GM18502 (cell line): Measurements from ENCODE around the gene FUOM.
"Not testable (repeated sequence)": the region's sequence is repeated elsewhere in the genome, so short reads cannot be mapped to it uniquely, and the experiment has no call there.

ENCODE experiments used
- ATAC-seq: cut with Tn5 transposase; IDR thresholded peaks from one replicate; pipeline ENCODE4 v1.9.1; 2021; ENCODE audit warnings: mild to moderate bottlenecking; ENCODE audit not compliant: unreplicated experiment, poor library complexity

Gene FUOM

DNA sequence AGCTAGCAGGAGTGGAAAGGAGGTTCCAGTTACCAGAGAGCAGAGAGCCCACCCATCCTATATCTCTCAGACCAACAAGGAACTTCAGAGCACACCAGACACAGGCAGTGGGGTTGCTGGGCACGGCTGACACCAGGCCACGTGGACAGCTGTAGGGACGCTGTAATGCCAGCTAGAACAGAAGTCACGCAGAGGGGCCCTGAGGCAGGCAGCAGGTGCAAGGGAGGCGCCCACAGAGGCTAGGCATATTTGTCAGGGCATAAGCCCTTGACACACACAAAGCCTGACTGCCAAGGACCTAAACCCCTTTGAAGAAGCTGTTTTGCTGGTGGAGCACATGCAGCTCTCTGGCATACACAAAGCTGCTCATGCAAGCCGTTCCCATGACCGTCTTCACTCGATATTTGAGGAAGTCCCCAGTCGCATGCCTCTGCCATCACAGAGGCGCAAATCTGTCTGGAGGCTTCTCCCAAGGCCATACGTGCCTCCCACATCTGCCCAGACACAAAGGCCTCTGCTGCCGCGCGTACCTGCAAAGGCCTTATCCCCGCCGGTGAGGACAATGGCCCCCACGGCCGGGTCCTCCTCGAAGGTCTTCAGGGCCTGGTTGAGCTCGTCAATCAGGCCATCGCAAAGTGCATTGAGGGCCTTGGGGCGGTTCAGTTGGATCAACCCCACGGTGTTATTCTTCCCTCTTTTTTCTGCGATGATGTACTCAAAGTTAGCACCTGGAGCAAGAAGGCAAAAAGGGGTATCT, 12.4 kb upstream of the FUOM start:
- ATAC-seq = no peak

DNA sequence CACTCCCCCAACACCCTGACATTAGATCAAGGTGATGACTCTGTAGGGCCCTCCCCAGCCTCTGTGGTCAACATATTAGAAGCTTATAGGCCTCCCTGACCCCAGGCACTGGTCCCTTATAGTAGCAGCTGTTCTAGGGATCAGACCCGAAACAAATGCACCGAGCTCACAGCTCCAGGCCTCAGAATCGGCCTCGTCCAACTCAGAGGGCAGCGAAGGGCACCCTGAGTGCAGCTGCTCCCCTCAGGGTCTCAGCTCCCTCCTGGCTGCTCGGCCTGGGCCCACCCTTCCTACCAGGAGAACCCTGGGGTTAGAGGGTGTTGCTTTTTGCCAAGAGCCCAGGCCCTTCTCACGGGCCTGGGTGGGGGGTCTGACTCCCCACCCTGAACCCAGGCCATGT, 10.3 kb upstream of the FUOM start:
- ATAC-seq = no peak

- not testable (repeated sequence) for ATAC-seq
Measured at GRCh38 chr10:133367461-133367860, 9.6 kb upstream of the FUOM start.

- no peak for ATAC-seq
Measured at GRCh38 chr10:133366751-133367150, 8.9 kb upstream of the FUOM start.

DNA sequence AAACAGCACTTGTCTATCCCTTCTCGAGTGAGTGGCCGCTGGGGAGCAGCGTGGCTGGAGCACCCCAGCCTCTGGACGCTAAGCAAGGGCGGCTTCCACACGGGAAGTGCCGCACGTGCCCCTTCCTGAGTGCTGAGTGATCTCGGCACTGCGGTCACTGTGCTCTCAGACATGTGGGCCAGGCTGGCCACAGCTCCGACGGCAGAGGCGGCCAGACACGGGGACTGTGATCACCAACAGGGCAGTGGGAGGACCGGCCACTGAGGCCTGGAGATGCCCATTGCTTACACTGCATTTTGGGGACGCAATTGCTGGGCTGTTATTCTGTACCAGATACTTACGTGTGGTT, 8.3 kb upstream of the FUOM start:
- no peak for ATAC-seq

- no peak for ATAC-seq
Measured at GRCh38 chr10:133365461-133366129, 7.8 kb upstream of the FUOM start.

DNA sequence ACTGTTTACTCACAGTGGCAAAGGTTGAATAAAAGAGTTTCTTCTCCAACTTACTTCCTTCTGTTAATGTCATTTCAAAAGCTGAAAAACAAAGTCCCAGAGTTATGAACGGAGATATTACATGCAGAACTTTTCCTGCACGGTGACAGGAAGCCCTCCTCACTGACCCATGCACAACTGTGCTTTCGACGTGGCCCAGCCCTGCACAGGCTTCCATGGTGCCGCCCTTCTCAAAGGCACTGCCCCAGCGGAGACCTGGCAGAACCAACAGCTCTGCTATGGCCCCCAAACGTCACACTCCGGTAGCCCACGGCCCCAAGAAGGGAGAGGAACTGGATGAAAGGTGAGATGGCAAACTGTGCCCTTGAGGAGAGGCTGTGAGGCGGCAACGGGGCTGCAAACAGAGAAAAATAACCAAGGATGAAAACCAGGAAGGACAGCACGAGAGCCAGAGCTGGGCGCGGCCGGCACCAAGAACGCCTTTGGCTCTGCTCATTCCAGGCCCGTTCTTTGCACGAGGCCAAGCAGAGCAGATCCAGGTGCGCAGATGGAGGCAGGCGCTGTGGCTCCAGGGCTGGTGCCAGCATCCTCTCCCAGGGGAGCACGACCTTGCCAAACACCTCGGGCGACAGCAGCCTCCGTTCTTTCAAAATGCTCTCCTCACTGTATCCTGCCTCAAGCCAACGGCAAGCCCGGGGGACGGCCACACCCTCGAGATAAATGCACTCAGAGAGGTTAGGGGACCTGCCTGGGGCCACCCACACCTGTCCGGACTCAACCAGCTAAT, 7.0 kb upstream of the FUOM start:
- no peak for ATAC-seq

- ATAC-seq = no peak
Measured at GRCh38 chr10:133362846-133363245, 5.0 kb upstream of the FUOM start.

DNA sequence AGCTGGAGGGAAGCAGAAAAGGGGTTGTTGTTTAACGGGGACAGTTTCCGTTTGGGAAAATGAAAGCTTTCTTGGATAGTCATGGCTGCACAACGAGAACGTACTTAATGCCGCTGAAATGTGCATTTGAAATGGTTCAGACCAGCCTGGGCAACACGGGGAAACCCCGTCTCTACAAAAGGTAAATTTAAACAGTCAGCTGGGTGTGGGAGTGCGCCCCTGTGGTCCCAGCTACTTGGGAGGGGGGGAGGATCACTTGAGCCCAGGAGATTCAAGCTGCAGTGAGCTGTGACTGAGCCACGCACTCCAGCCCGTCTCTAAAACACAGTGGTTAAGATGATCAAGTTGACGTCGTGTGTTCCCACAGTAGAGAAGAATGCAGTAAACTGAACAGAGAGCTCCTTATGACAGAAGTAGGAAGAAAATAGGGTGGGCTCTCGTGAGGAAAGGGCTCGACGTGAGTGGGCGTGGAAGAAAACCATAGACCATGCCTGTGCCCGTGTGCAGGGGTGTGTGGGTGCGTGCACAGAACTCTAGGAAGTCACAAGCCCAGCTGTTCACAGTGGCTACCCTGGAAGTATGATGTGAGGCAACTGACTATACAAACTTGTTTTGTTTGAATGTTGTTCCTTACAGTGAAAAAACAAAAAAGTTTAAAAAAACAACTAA, 4.1 kb upstream of the FUOM start:
- no peak for ATAC-seq

DNA sequence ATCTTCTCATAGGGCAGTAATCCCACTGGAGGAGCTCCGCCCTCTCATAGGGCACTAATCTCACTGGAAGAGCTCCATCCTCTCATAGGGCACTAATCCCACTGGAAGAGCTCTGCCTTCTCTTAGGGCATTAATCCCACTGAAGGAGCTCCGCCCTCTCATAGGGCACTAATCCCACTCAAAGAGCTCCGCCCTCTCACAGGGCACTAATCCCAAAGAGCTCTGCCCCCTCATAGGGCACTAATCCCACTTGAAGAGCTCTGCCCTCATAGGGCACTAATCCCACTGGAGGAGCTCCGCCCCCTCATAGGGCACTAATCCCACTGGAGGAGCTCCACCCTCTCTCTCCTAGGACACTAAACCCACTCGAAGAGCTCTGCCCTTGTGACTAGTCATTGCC, 3.4 kb upstream of the FUOM start:
- ATAC-seq = no peak

- no peak for ATAC-seq
Measured at GRCh38 chr10:133359972-133360610, 2.3 kb upstream of the FUOM start.

GRCh38 chr10:133359554-133359971, 1.7 kb upstream of the FUOM start:
- no peak for ATAC-seq

DNA sequence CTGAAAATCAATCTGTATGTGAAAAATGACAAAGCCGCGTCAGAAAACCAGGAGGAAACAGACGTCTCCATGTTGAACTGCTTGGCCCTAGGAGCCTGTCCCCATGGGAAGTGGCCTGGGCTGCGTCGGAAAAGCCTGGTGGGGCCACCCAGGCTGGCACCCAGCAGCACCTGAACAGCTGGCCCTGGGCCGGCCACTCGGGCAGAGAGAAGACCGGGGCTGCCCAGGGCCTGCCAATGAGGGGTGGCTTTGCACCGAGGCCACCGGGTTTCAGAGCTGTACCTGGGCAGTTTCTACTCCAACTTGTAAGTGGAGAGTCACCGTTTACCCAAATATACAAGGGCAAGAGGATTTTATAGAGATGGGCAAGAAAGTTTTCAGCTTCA, 1.1 kb upstream of the FUOM start:
- no peak for ATAC-seq

DNA sequence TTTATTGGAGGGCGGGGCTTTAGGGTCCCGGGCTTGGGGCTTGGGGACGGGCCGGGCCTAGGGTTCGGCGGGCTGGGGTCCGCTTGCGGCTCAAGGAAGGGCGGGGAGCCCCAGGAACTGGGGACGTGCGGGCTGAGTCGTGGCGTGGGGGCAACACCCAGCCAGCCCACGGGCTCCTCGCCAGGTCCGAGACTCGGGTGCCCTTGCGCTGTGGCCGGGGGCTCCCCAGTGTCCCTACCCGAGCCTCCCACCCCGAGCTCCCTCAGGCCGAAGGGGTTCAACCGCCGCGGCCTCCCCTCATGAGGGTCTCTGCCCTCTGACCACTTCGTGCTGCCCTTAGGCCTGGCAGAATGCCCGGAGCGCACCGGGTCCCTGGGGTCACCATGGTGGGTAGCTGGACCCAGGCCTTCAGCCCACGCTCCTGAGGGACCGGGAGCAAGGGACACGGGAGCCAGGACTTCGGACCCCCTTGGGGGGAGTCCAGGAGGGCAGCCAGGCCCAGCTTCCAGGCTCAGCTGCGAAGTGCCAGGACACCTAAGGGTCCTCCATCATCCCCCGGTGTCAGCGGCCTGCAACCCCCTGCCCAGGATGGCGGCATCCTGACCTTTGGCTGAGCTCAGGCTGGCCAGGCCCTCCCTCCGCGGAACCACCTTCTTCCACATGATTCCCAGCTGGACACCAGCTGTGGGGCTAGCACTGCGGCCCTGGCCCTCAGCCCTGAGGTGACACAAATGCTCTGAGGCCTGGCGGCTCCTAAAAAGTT, 524 bp upstream of the FUOM start:
- ATAC-seq = no peak

DNA sequence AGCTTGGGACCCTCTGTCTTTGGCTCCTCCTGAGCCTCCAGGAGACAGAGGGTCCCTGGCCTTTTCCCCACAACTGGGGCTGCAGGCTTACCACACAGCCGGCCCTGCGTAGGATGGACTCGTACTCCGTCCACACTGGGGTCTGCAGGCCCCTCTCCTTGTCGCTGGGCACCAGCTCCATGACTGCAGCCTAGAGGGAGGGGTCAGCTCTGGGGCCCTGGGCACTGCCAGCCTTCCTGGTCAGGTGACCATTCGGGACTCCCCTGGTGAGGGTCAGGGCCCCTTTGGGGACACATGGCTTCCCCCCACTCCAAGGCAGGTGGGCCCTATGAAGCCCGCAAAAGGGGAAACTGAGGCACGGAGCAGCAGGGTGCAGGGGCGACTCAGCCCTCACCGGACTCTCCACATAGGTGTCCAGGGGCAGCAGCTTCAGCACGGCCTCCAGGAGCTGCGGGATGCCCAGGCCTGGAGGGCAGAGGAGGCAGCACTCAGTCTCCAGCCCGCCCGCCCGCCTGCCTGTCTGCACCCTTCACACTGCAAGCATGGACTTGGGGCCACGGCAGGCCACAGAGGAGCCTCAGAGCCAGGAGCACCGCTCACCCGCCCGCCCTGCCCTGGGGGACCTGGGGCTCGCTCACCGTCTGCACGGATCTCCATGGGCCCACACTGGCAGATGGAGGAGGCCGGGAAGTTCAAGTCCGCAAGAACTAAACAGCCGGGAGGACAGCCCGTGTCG, 1.1 kb downstream of the FUOM start:
- no peak for ATAC-seq

DNA sequence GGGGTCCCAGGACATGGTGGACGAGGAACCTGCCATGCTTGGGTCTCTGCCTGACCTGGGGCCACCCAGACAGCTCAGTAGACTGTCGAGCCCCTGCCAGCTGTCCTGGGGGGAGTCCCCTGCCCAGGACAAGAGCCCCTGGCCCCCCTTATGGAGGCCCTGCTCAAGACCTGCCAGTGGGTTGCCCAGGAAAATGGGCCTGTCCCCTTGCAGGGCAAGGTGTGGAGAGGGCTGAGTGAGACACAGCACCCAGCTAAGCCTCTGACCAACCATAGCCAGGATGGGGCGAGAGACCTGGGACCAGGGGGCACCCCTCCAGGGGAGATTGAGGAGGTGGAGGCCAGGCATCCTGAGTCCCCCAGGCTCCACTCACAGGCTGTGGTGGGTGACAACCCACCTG, 1.8 kb downstream of the FUOM start:
- ATAC-seq = no peak

DNA sequence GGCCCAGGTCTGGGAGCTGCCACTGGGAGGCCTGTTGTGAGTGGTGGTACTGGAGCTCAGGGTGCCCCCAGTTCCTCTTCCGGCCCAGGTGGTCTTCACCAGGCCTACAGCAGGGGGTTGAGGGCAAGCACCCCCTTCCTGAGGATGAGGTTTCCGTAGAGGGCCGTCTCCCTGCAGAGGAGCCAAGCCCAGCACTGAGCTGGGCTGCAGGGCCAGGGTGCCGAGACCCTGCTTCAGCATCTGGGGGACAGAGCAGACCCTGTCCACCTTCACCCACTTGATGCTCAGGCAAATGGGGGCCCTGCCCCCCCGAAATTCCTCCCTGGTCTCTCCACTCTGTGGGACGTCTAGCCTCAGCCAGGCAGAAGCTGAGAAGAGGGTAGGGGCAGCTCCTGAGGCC, 2.6 kb downstream of the FUOM start:
- ATAC-seq = no peak

DNA sequence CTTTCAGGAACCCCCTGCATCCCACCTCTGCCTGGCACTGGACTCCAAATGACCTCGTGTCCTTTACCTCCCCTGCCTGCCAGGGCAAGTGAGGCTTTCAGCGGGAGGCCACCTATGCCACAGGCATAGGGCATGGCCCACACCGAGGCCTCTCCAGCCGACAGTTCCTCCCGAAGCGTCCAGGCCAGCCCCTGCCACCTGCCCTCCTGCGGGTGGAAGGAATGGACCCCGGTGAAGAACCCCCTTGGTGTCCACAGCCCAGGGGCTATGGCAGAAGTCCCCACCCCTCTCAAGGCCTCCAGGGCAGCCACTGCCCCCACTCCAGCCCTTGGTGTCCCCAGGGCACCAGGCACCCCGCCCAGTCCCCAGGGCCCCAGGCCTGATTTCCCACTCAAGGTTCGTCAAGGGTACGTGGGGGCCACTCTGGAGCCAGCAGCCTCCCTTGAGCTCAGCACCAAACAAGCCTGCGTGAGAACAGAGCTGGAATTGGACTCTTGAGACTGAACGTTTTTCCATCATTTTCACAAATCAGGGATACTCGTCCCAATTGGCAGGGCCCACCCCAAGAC, 3.1 kb downstream of the FUOM start:
- ATAC-seq = no peak
